HCT116 (cell line): ENCODE results near the gene PSMG3. TPM values are rescaled to one million over a fixed set of nuclear protein-coding genes. Genes with fewer than 3 reads are reported as not detected.

Experiments used
- ATAC-seq: fragments of 200-7000 bp; cut with Tn5 transposase; 2 replicates; pipeline ENCODE4 v1.9.1; 2020; ENCODE audit warnings: mild to moderate bottlenecking, moderate library complexity
- BruUV-seq: library from RNA; stranded (reverse); fragments of 400-500 nt; replicated peaks from 2 replicates; lab custom pipeline; 2021; lab: Mats Ljungman, UMichigan
- CTCF ChIA-PET: fragments of 300-600 bp; sonication (Branson Sonifier 250); formaldehyde crosslinking; loops from one replicate; lab custom pipeline; 2021; ENCODE audit warnings: antibody characterized with exemption; lab: Charles Lee
- POLR2A ChIA-PET: fragments of 300-600, 350-600 bp; sonication (Branson Sonifier 250); formaldehyde crosslinking; loops from one replicate; lab custom pipeline; 2021; ENCODE audit warnings: antibody characterized with exemption; lab: Charles Lee
- RAD21 ChIA-PET, 2 experiments: fragments of 300-600 bp; sonication (Branson Sonifier 250); formaldehyde crosslinking; loops; one replicate each; lab custom pipeline; 2023; ENCODE audit warnings: low total read pairs in 2 of 2; ENCODE audit not compliant: uncharacterized antibody in 2 of 2, unreplicated experiment in 2 of 2, low non-redundant PET in 1 of 2; lab: Charles Lee
- DNase-seq: peaks from one replicate; pipeline ENCODE4 v3.0.0-alpha.2; 2010; ENCODE audit warnings: low read depth, low spot score
- H2AFZ ChIP-seq: fragments of 200-600 bp; shearing (Covaris generic), sonication (generic); 2 replicates; pipeline ENCODE4 v1.6.1; 2017; ENCODE audit warnings: low read depth, mixed run types, mixed read lengths, antibody characterized with exemption, low read length; ENCODE audit not compliant: poor library complexity, severe bottlenecking
- H3K27ac ChIP-seq: 2 replicates; pipeline ENCODE4 v1.5.1; 2012; ENCODE audit warnings: low read depth, low read length
- H3K27me3 ChIP-seq: fragments of 200-600 bp; sonication (generic); 2 replicates; pipeline ENCODE4 v1.6.1; 2016; ENCODE audit warnings: mixed run types, low read length, mixed read lengths; ENCODE audit not compliant: insufficient read depth
- H3K36me3 ChIP-seq, 2 experiments: fragments of 200-500 bp in 1 of 2; fragments of 200-600 bp in 1 of 2; sonication (Bioruptor generic) in 1 of 2; sonication (generic) in 1 of 2; 2 replicates each; pipeline versions ENCODE4 v1.5.1 to v1.6.1; 2014 to 2016; ENCODE audit warnings: low read length in 2 of 2, inconsistent platforms in 1 of 2, mixed read lengths in 1 of 2, mixed run types in 1 of 2; ENCODE audit not compliant: insufficient read depth in 2 of 2, control insufficient read depth in 1 of 2
- H3K4me1 ChIP-seq, 2 experiments: fragments of 200-600 bp in 1 of 2; sonication (generic) in 1 of 2; 2 replicates each; pipeline versions ENCODE4 v1.5.1 to v1.6.1; 2012 to 2017; ENCODE audit warnings: low read length in 2 of 2, inconsistent platforms in 1 of 2, mild to moderate bottlenecking in 1 of 2, mixed read lengths in 1 of 2, mixed run types in 1 of 2, moderate library complexity in 1 of 2; ENCODE audit not compliant: insufficient read depth in 2 of 2, control insufficient read depth in 1 of 2
- H3K4me2 ChIP-seq: fragments of 200-600 bp; sonication (generic); 2 replicates; pipeline ENCODE4 v1.6.1; 2017; ENCODE audit warnings: mixed run types, low read length, mixed read lengths
- H3K4me3 ChIP-seq, 2 experiments: fragments of 200-600 bp in 1 of 2; sonication (generic) in 1 of 2; replicated peaks in 1 of 2; 2 replicates each; pipeline ENCODE4 v1.5.1; 2011 to 2016; ENCODE audit warnings: low read length in 2 of 2, control low read depth in 1 of 2, low read depth in 1 of 2, mild to moderate bottlenecking in 1 of 2, mixed read lengths in 1 of 2, mixed run types in 1 of 2
- H3K79me2 ChIP-seq: fragments of 200-600 bp; sonication (generic); 2 replicates; pipeline ENCODE4 v1.6.1; 2017; ENCODE audit warnings: mild to moderate bottlenecking, mixed run types, low read length, moderate library complexity, mixed read lengths; ENCODE audit not compliant: insufficient read depth
- H3K9ac ChIP-seq: fragments of 200-600 bp; sonication (generic); 2 replicates; pipeline ENCODE4 v1.6.1; 2016; ENCODE audit warnings: low read length, mixed read lengths
- H3K9me2 ChIP-seq: fragments of 200-600 bp; sonication (generic), shearing (Covaris generic); 2 replicates; pipeline ENCODE4 v1.6.1; 2017; ENCODE audit warnings: mixed run types, mild to moderate bottlenecking, moderate library complexity; ENCODE audit not compliant: insufficient read depth
- H3K9me3 ChIP-seq, 2 experiments: fragments of 200-500 bp in 1 of 2; fragments of 200-600 bp in 1 of 2; sonication (Bioruptor generic) in 1 of 2; sonication (generic) in 1 of 2; 2 replicates each; pipeline ENCODE4 v1.6.1; 2014 to 2017; ENCODE audit warnings: low read length in 2 of 2, mixed read lengths in 2 of 2, inconsistent platforms in 1 of 2, low read depth in 1 of 2, mild to moderate bottlenecking in 1 of 2, mixed run types in 1 of 2, moderate library complexity in 1 of 2; ENCODE audit not compliant: control insufficient read depth in 1 of 2, insufficient read depth in 1 of 2
- H4K20me1 ChIP-seq: fragments of 200-600 bp; sonication (generic), shearing (Covaris generic); 2 replicates; pipeline ENCODE4 v1.6.1; 2017; ENCODE audit warnings: mixed run types, mild to moderate bottlenecking, moderate library complexity; ENCODE audit not compliant: insufficient read depth
- ATF3 ChIP-seq: IDR thresholded peaks from 2 replicates; pipeline ENCODE4 v1.6.1; 2012
- CBX3 ChIP-seq: IDR thresholded peaks from 2 replicates; pipeline ENCODE4 v1.6.1; 2012; ENCODE audit warnings: low read depth
- CTCF ChIP-seq, 3 experiments: fragments of 200-600 bp in 1 of 3; sonication (generic) in 1 of 3; IDR thresholded peaks in 2 of 3; conservative IDR thresholded peaks in 1 of 3; 2 replicates each; pipeline ENCODE4 v1.5.1; 2012 to 2017; ENCODE audit warnings: low read depth in 2 of 3, low read length in 2 of 3, antibody characterized with exemption in 1 of 3, borderline replicate concordance in 1 of 3, control low read depth in 1 of 3, mild to moderate bottlenecking in 1 of 3, mixed read lengths in 1 of 3, mixed run types in 1 of 3, moderate library complexity in 1 of 3; ENCODE audit not compliant: insufficient read depth in 1 of 3
- EGR1 ChIP-seq: IDR thresholded peaks from 2 replicates; pipeline ENCODE4 v1.6.1; 2012; ENCODE audit warnings: low read depth
- ELF1 ChIP-seq: IDR thresholded peaks from 2 replicates; pipeline ENCODE4 v1.6.1; 2012; ENCODE audit warnings: low read depth, borderline replicate concordance
- EZH2 ChIP-seq: fragments of 200-600 bp; sonication (generic); IDR thresholded peaks from 2 replicates; pipeline ENCODE4 v1.6.1; 2017; ENCODE audit warnings: antibody characterized with exemption, mixed run types
- FOSL1 ChIP-seq: IDR thresholded peaks from 2 replicates; pipeline ENCODE4 v1.6.1; 2012; ENCODE audit warnings: low read depth
- JUND ChIP-seq: IDR thresholded peaks from 2 replicates; pipeline ENCODE4 v1.6.1; 2012
- MAX ChIP-seq: IDR thresholded peaks from 2 replicates; pipeline ENCODE4 v1.6.1; 2012
- POLR2A ChIP-seq: IDR thresholded peaks from 2 replicates; pipeline ENCODE4 v1.7.0; 2011; ENCODE audit warnings: borderline replicate concordance; ENCODE audit not compliant: insufficient read depth, insufficient read length; ENCODE audit errors: extremely low read depth
- POLR2AphosphoS5 ChIP-seq: IDR thresholded peaks from 2 replicates; pipeline ENCODE4 v1.6.1; 2011; ENCODE audit warnings: mild to moderate bottlenecking, low read depth, low read length, moderate library complexity
- RAD21 ChIP-seq: IDR thresholded peaks from 2 replicates; pipeline ENCODE4 v1.6.1; 2012; ENCODE audit warnings: low read depth, mild to moderate bottlenecking
- REST ChIP-seq: IDR thresholded peaks from 2 replicates; pipeline ENCODE4 v1.6.1; 2012; ENCODE audit warnings: low read depth
- SIN3A ChIP-seq: IDR thresholded peaks from 2 replicates; pipeline ENCODE4 v1.6.1; 2012; ENCODE audit warnings: low read depth
- SP1 ChIP-seq: IDR thresholded peaks from 2 replicates; pipeline ENCODE4 v1.6.1; 2012; ENCODE audit warnings: low read depth
- TCF7L2 ChIP-seq: IDR thresholded peaks from 2 replicates; pipeline ENCODE4 v1.7.0; 2011; ENCODE audit warnings: borderline replicate concordance, inconsistent platforms; ENCODE audit not compliant: insufficient read depth, insufficient read length; ENCODE audit errors: extremely low read depth
- YY1 ChIP-seq: IDR thresholded peaks from 2 replicates; pipeline ENCODE4 v1.6.1; 2011; ENCODE audit warnings: low read length, low read depth, moderate library complexity, mild to moderate bottlenecking; ENCODE audit not compliant: insufficient replicate concordance; ENCODE audit errors: extremely low read depth
- ZBTB33 ChIP-seq: IDR thresholded peaks from 2 replicates; pipeline ENCODE4 v1.6.1; 2011; ENCODE audit warnings: mild to moderate bottlenecking, low read length, moderate library complexity; ENCODE audit not compliant: insufficient replicate concordance; ENCODE audit errors: extremely low read depth
- ZNF274 ChIP-seq: fragments of 200-500 bp; sonication (Bioruptor generic); IDR thresholded peaks from 2 replicates; pipeline ENCODE4 v1.6.1; 2014; ENCODE audit warnings: mild to moderate bottlenecking, low read depth, low read length, inconsistent platforms
- intact Hi-C: fragments of 100-400 bp; cut with micrococcal nuclease; formaldehyde crosslinking; loops from 2 replicates; pipeline ENCODE4 v1.10.0; 2022
- total RNA-seq: library from RNA; stranded (reverse); gene quantifications from one replicate; pipeline ENCODE4 v1.2.1, GENCODE V29; 2021; ENCODE audit not compliant: unreplicated experiment

The PSMG3 gene
- total RNA-seq, 1 experiment from 2014 or later = 60.9 TPM

GRCh38 chr7:1533547-1534329 lies 36.1 kb downstream of the PSMG3 start:
- no TSS peak for BruUV-seq
- Histone ChIP-seq H3K36me3 (peaks cover 2 to 6% of the 10 kb centered on the region in 2 experiments; a peak in 3 of 4 replicates), H2AFZ (no peak overlapping the region), H4K20me1 (no peaks in the 10 kb centered on the region; the same call in 1 of the 2 replicates), H3K9me3 (no peaks in the 10 kb centered on the region), H3K79me2 (peaks cover 77% of the 10 kb centered on the region), H3K4me3 (peak overlapping the region in 1 of 2 experiments; percentile 82; a peak in 2 of 4 replicates), H3K27me3 (no peaks in the 10 kb centered on the region), H3K27ac (peak overlapping the region; percentile 92), H3K4me2 (peak overlapping the region; percentile 86), H3K9me2 (no peaks in the 10 kb centered on the region), H3K4me1 (peaks cover 54 to 79% of the 10 kb centered on the region in 2 experiments), H3K9ac (peak overlapping the region; percentile 95)
- ChIA-PET RAD21 (no interaction called here), POLR2A (no interaction called here), CTCF (interaction anchor here (0.8 kb wide), 1 partner anchor 22 kb away, joined by 3 read pairs; the partner anchor contains the start of gene TMEM184A)
- DNase-seq (no peak), ATAC-seq (no peak)
- intact Hi-C loops = no loop called here
- TF ChIP-seq ELF1 (no peak), RAD21 (no peak), CBX3 (no peak), REST (no peak), ZNF274 (no peak), EGR1 (no peak), EZH2 (no peak), SIN3A (no peak), ATF3 (no peak), TCF7L2 (no peak), SP1 (no peak), POLR2AphosphoS5 (no peak), JUND (no peak), FOSL1 (no peak), ZBTB33 (no peak), MAX (no peak), CTCF (IDR thresholded peaks at IDR 0.05 in 2 of 3, conservative IDR thresholded peaks at IDR 0.05 in 1 of 3; ENCODE audit: borderline replicate concordance in 1 of 3, insufficient read depth in 1 of 3, low read depth in 2 of 3, low read length in 2 of 3) (no peak), POLR2A (no peak), YY1 (no peak)
